ENCODE measurements around the gene EDARADD.
"Not testable (repeated sequence)": the region's sequence is repeated elsewhere in the genome, so short reads cannot be mapped to it uniquely, and the experiment has no call there.

The EDARADD gene

DNA sequence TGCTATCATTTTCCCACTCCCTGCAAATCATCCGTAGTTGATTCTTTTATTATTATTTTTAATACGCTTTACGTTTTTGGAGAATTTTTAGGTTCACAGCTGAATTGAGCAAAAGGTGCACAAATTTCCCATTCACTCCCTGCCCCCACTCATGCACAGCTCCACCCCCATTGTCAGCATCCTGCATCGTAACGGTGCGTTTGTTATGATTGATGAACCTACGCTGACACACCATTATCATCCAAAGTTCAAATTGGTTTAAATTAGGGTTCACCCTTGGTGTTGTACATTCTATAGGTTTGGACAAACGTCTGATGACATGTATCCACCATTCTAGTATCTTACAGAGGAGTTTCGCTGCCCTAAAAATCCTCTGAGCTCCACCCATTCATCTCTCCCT, 44.5 kb downstream of the EDARADD start:
- no peak for DNase-seq (ENCODE audit: low spot score)

- DNase-seq (ENCODE audit: low spot score): no peak
Observed at GRCh38 chr1:236440373-236440772, 46.3 kb downstream of the EDARADD start.

GRCh38 chr1:236450779-236451178, 56.7 kb downstream of the EDARADD start:
- DNase-seq (ENCODE audit: low spot score): no peak

- peak; percentile 9 for DNase-seq (ENCODE audit: low spot score)
Observed at GRCh38 chr1:236451796-236452373, 57.8 kb downstream of the EDARADD start.

- DNase-seq (ENCODE audit: low spot score): no peak
Observed at GRCh38 chr1:236455243-236455642, 61.2 kb downstream of the EDARADD start.

DNA sequence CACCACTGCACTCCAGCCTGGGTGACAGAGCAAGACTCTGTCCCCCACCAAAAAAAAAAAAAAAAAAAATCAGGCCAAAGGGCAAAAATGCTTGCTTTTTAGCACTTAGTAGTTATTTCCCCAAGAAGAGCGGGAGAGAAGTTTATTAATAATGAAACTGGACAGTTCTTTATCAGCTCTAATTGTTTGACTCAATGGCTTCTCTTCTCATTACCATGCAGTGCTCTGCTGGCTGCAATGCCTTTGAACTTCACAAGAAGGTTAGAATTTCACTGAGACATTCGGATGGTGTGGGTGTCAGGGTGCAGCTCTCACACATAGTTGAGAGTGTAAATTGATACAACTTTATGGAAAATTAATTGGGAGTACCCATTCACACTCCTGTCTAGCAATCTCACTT, 63.7 kb downstream of the EDARADD start:
- DNase-seq (ENCODE audit: low spot score): no peak

DNA sequence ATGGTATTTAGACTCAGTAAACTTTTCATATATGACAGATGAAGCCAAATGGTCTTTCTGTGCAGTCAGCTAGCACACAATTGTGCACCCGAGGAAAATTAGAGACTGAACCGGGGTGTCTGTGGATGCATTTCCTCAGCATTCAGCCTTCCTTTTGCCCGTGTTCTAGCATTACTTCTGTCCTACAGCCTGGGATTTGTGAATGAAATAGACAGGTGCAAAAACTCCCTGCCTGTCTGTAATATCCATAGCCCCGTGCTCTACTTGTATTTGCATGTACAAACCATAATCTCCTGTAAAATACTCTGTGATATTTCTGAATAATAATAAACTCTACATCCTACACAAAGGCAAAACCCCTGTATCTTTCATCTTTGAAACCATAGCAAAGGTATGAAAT, 64.9 kb downstream of the EDARADD start:
- no peak for DNase-seq (ENCODE audit: low spot score)

DNA sequence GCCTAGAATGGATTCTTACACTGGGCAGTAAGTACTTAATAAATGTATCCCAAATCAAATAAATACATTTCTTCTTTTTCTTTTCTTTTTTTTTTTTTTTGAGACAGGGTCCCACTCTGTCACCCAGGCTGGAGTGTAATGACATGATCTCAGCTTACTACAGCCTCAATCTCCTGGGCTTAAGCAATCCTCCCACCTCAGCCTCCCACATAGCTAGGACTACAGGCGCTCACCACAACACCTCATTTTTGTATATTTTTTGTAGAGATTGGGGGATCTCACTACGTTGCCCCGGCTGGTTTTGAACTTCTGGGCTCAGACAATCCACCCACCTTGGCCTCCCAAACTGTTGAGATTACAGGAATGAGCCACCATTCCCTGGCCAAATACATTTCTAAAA, 66.0 kb downstream of the EDARADD start:
- DNase-seq (ENCODE audit: low spot score): no peak

DNA sequence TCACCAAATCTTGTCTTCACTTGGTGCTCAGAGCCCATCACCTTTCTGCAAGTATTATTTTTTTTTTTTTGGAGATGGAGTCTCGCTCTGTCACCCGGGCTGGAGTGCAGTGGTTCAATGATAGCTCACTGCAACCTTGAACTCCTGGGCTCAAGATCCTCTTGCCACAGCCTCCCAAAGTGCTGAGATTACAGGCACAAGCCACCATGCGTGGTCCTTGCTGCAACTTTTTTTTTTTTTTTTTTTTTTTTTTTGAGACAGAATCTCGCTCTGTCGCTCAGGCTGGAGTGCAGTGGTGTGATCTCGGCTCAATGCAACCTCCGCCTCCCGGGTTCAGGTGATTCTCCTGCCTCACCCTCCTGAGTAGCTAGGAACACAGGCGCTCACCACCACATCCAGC, 70.1 kb downstream of the EDARADD start:
- not testable (repeated sequence) for DNase-seq (ENCODE audit: low spot score)

GRCh38 chr1:236465231-236465958, 71.3 kb downstream of the EDARADD start:
- no peak for DNase-seq (ENCODE audit: low spot score)

GRCh38 chr1:236465959-236466303, 71.8 kb downstream of the EDARADD start:
- no peak for DNase-seq (ENCODE audit: low spot score)

GRCh38 chr1:236467327-236467641, 73.2 kb downstream of the EDARADD start:
- DNase-seq (ENCODE audit: low spot score): no peak

GRCh38 chr1:236468625-236469024, 74.5 kb downstream of the EDARADD start:
- no peak for DNase-seq (ENCODE audit: low spot score)

DNA sequence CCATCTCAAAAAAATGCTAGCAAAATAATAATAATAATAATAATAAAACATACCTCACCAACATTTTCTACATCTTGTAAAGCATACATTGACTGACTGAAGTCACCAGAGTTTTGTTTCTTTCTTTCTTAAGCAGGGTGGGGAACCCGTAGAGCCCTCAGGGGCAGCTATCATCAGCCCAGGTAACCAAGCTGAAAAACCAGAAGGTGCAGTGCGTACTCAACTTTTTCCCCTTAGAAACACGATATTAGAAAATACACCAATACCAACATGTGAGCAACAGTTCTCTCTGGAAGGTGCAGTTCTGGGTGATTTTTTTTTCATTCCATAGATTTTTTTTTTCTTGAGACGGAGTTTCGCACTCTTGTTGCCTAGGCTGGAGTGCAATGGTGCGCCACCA, 75.4 kb downstream of the EDARADD start:
- no peak for DNase-seq (ENCODE audit: low spot score)

DNA sequence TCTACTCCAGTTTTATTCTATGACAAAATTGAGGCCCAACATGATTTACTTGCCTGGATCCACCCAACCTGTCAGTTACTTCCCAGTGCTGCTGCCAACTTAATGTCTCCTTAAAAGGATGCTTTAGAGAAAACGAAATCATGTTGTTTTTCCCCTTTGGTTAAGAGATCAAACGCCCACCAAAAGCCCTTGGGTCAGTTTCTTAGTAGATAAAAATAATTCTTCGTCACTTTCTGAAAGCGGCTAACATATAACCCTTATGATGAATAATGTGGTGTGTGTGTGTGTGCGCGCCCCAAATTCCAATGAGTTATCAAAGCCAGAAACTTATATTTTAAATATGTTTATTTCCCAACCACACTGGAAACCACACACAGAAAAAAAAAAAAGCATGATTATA, 77.0 kb downstream of the EDARADD start:
- DNase-seq (ENCODE audit: low spot score): no peak

DNA sequence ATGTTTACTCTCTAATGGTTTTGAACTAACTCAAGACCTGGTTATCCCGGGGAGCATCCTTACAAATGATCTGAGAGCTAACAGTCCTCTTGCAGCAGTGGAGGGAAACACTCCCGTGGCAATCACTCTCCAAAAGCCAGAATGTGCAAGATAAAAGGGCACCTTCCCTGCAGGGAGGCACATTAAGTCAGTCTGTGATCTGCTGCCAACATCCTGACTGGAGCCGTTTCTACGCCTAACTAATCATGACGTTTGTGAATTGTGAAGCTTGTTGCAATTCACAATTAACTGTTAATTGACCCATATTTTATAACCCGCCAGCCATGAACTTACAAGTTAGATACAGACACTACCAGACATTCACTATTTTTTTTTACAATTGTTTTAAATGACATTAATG, 77.6 kb downstream of the EDARADD start:
- DNase-seq (ENCODE audit: low spot score): no peak

DNA sequence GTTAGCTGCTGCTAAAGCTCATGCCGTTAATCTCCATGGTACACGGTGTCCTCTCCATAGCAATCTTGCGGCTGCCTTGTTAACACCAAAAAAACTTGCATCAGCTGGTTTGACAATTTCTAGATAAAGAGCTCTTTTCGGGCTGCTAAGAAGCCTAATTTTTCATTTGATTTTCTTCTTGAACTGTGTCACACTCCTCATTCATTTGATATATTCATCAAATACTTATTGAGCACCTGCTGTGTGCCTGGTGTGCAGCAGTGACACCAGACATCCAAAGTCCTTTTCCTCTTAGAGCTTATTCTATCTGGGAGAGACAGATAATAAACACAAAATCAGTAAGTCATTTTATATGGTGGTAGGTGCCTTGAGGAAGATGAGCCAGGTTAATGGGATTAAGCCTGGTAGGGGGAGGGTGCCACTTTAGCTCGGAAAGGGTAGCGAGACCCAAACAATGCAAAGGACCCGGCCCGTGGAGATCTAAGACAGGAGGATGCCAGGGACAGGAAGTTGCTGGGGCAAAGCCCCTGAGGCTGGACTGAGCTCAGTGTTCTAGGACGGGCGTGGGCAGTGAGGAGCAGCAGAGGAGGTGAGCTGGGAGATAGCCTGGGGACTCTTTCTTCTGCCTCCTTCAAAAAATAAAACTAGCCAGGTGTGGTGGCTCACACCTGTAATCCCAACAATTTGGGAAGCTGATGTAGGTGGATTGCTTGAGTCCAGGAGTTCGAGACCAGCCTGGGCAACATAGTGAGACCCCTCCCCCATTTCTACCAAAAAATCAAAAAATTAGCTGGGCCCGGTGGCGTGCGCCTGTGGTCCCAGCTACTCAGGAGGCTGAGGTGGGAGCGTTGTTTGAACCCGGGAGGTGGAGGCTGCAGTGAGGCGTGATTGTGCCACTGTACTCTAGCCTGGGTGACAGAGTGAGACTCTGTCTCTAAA, 79.0 kb downstream of the EDARADD start:
- no peak for DNase-seq (ENCODE audit: low spot score)

GRCh38 chr1:236476019-236476418, 81.9 kb downstream of the EDARADD start:
- no peak for DNase-seq (ENCODE audit: low spot score)

- no peak for DNase-seq (ENCODE audit: low spot score)
Observed at GRCh38 chr1:236480758-236481436, 86.8 kb downstream of the EDARADD start.

GRCh38 chr1:236484310-236484971, 90.4 kb downstream of the EDARADD start:
- DNase-seq (ENCODE audit: low spot score): no peak

DNA sequence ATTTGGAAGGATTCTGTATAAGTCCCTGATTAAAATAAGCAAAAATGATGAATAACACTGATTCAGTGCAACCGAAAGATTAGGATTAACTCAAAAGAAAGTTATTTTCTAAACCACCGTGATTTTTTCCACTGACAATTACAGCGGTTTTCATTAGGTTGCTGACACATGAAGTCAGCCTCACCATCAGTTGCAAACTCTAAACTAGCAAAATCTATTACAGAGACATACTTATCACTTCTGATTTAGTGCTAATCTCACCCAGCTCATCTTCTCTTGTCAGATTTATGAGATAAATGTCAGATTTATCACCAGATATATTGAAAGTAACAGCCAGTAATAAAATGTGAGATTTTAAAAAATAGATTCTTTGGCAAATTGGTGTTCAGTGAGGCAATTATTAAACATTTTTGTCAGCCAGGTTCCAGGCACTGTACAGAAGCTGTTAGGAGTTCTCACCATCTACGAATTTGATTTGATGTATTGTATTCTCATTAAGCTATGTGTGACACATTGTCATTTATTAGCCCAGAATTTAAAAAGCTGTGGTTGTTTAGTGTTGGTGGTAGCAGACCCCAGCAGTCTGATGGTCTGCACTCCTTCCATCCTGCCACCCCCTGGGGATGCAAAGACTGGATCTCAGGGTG, 92.4 kb downstream of the EDARADD start:
- DNase-seq (ENCODE audit: low spot score): no peak

- DNase-seq (ENCODE audit: low spot score): not testable (repeated sequence)
Observed at GRCh38 chr1:236489161-236489560, 95.1 kb downstream of the EDARADD start.

Measured in RKO (cell line).